HUES48 (cell line): ENCODE results near the gene SLC36A4.
A peak's percentile ranks its signal among the peaks of the same experiment; 100 is the strongest.

Experiments
- H3K27ac ChIP-seq: one replicate; pipeline ENCODE4 v1.7.0; 2013; ENCODE audit warnings: low read depth, low read length, inconsistent platforms
- H3K27me3 ChIP-seq: 2 replicates; pipeline ENCODE4 v1.6.1; 2013; ENCODE audit warnings: mild to moderate bottlenecking, low read length; ENCODE audit not compliant: control insufficient read depth, insufficient read depth
- H3K36me3 ChIP-seq: 2 replicates; pipeline ENCODE4 v1.6.1; 2013; ENCODE audit warnings: low read length; ENCODE audit not compliant: control insufficient read depth, insufficient read depth
- H3K4me1 ChIP-seq: 2 replicates; pipeline ENCODE4 v1.6.1; 2013; ENCODE audit warnings: mild to moderate bottlenecking, low read length; ENCODE audit not compliant: control insufficient read depth, insufficient read depth
- H3K4me3 ChIP-seq: 2 replicates; pipeline ENCODE4 v1.5.1; 2013; ENCODE audit warnings: mild to moderate bottlenecking, low read depth, low read length
- H3K9ac ChIP-seq: 2 replicates; pipeline ENCODE4 v1.6.1; 2013; ENCODE audit warnings: mild to moderate bottlenecking, low read depth, low read length, moderate library complexity
- H3K9me3 ChIP-seq: 2 replicates; pipeline ENCODE4 v1.6.1; 2013; ENCODE audit warnings: low read length; ENCODE audit not compliant: control insufficient read depth, insufficient read depth

Gene SLC36A4

DNA sequence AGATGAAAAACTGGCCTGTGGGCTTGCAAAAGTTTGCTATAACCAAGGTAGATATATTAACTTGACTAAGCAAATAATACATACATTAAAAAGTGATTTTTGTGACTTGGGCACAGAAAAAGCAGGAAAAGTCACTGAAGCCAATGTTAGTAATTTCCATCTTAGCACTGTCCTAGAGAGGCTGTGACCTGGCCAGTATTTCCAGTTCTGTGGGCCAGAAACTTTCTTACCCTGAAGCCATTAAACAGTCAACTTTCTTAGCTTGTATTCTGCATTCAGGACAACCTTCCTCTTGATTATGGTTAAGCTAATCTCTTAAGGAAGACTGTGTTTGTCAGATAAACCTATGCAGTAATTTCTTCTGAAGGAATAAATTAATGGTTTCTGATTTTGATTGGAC is 22.3 kb upstream of the SLC36A4 start:
- H3K9me3 ChIP-seq = no peaks in the 10 kb centered on the region
- H3K27me3 ChIP-seq = no peaks in the 10 kb centered on the region
- no peak overlapping the region for H3K9ac ChIP-seq
- H3K4me1 ChIP-seq = no peaks in the 10 kb centered on the region
- H3K36me3 ChIP-seq = no peaks in the 10 kb centered on the region
- no peak overlapping the region for H3K27ac ChIP-seq
- H3K4me3 ChIP-seq = no peak overlapping the region

DNA sequence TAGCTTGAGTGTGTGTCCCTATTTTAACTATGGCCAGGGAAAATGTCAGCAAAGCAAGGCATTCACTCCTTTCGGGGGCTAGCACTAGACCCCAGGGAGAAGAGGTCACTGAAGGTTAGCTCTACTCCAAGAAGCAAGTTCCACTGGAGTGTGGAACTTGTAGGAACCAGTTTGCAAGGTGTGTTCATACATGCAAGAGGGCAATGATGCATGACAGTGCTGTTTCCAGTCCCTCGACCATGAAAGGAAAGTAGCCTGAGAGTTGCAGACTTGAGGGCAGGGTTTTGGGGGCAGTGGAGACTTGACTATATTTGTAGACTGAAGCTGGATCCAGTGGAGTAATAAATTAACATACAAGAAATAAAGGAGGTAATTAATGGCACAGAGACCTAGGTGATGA is 21.6 kb upstream of the SLC36A4 start:
- H3K36me3 ChIP-seq = no peaks in the 10 kb centered on the region
- H3K9ac ChIP-seq = no peak overlapping the region
- no peaks in the 10 kb centered on the region for H3K27me3 ChIP-seq
- no peak overlapping the region for H3K4me3 ChIP-seq
- no peaks in the 10 kb centered on the region for H3K9me3 ChIP-seq
- H3K4me1 ChIP-seq = no peaks in the 10 kb centered on the region
- no peak overlapping the region for H3K27ac ChIP-seq

DNA sequence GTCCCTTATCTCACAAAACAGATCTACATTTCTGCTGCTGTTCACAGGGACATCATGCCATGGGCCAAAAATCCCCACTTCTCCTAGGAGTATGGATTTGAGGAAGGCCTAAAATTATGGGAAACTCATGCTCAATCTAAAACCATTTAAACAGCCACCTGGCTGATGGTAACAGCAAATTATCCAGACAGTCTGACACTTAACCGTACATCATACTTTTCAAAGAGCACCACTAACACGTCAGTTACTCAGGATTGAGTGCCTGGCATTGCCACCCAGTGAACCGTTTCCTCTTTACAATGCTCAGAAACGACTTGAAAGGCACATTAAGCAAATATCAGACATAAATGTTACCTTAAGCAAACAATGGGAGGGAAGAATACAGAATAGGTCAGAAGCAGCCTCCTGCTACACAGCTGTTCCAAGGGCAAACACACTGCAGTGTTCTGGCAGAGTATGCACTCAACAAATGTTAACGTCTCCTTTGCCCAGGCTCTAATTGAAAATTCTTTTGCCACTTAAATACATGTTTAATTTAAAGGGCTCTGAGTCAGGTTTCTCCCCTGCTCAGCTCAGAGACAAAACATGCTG is 18.8 kb upstream of the SLC36A4 start:
- Histone ChIP-seq H3K27me3 (no peaks in the 10 kb centered on the region), H3K9ac (no peak overlapping the region), H3K4me1 (no peaks in the 10 kb centered on the region), H3K9me3 (no peaks in the 10 kb centered on the region), H3K36me3 (no peaks in the 10 kb centered on the region), H3K4me3 (no peak overlapping the region), H3K27ac (no peak overlapping the region)

- no peak overlapping the region for H3K27ac ChIP-seq
- H3K9ac ChIP-seq = no peak overlapping the region
- no peaks in the 10 kb centered on the region for H3K27me3 ChIP-seq
- H3K4me1 ChIP-seq = no peaks in the 10 kb centered on the region
- no peak overlapping the region for H3K4me3 ChIP-seq
- H3K9me3 ChIP-seq = no peaks in the 10 kb centered on the region
- no peaks in the 10 kb centered on the region for H3K36me3 ChIP-seq
These were observed 15.8 kb upstream of the SLC36A4 start for GRCh38 chr11:93213622-93214021.

DNA sequence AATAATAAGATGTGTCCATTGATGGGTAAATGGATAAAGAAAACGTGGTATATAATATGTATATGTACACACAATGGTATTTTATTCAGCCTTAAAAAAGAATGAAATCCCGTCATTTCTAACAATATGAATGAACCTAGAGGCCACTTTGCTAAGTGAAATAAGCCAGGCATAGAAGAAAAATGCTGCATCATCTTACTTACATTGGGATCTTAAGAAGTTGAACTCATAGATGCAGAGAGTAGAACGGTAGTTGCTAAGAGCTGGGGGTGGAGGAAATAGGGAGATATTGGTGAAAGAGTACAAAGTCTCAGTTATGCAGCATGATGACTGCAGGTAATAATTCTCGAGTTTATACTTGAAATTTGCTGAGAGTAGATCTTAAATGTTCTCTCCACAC is 14.3 kb upstream of the SLC36A4 start:
- Histone ChIP-seq H3K4me3 (no peak overlapping the region), H3K27ac (no peak overlapping the region), H3K4me1 (no peaks in the 10 kb centered on the region), H3K36me3 (no peaks in the 10 kb centered on the region), H3K9ac (no peak overlapping the region), H3K9me3 (no peaks in the 10 kb centered on the region), H3K27me3 (no peaks in the 10 kb centered on the region)

DNA sequence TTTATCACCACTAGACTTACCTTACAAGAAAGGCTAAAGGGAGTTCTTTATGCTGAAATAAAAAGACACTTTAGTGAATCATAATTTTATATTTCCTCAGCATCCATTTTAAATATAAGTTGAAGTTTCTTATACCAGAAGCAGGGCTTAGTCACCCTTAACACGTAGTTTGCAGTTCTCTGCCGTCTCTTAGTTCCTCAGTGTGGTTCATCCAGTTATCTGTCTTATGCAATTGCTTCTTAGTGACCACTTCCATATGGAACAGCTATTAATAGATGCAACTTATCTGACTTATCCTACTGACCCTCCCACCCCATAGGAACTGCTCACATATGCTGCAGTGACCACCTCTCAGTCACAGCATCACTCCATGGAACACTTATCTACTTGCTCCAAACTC is 11.7 kb upstream of the SLC36A4 start:
- no peaks in the 10 kb centered on the region for H3K36me3 ChIP-seq
- no peaks in the 10 kb centered on the region for H3K4me1 ChIP-seq
- no peaks in the 10 kb centered on the region for H3K27me3 ChIP-seq
- H3K9ac ChIP-seq = no peak overlapping the region
- no peak overlapping the region for H3K27ac ChIP-seq
- no peaks in the 10 kb centered on the region for H3K9me3 ChIP-seq
- no peak overlapping the region for H3K4me3 ChIP-seq

- no peaks in the 10 kb centered on the region for H3K27me3 ChIP-seq
- no peak overlapping the region for H3K4me3 ChIP-seq
- H3K27ac ChIP-seq = no peak overlapping the region
- no peaks in the 10 kb centered on the region for H3K4me1 ChIP-seq
- H3K9ac ChIP-seq = no peak overlapping the region
- H3K9me3 ChIP-seq = no peaks in the 10 kb centered on the region
- no peaks in the 10 kb centered on the region for H3K36me3 ChIP-seq
These were observed 11.0 kb upstream of the SLC36A4 start for GRCh38 chr11:93208663-93209270.

- Histone ChIP-seq H3K36me3 (no peaks in the 10 kb centered on the region), H3K27me3 (no peaks in the 10 kb centered on the region), H3K27ac (no peak overlapping the region)
These were observed 1.8 kb upstream of the SLC36A4 start for GRCh38 chr11:93199616-93200015.

GRCh38 chr11:93198215-93198845 is 539 bp upstream of the SLC36A4 start:
- no peaks in the 10 kb centered on the region for H3K36me3 ChIP-seq
- H3K27me3 ChIP-seq = no peaks in the 10 kb centered on the region
- no peaks in the 10 kb centered on the region for H3K9me3 ChIP-seq
- H3K27ac ChIP-seq = peak overlapping the region; percentile 95
- peaks cover 9% of the 10 kb centered on the region; the same call in 1 of the 2 replicates for H3K4me1 ChIP-seq
- peak overlapping the region; percentile 99 for H3K4me3 ChIP-seq
- no peak overlapping the region; the same call in 1 of the 2 replicates for H3K9ac ChIP-seq

More at GRCh38 chr11:93199616-93200015, 1.8 kb upstream of the SLC36A4 start:
- H3K4me1 ChIP-seq = peaks cover 9% of the 10 kb centered on the region; the same call in 1 of the 2 replicates
- no peak overlapping the region for H3K9ac ChIP-seq
- no peak overlapping the region for H3K4me3 ChIP-seq
- no peaks in the 10 kb centered on the region for H3K9me3 ChIP-seq

GRCh38 chr11:93196816-93197379 is 893 bp downstream of the SLC36A4 start:
- Histone ChIP-seq H3K4me1 (peaks cover 17% of the 10 kb centered on the region), H3K36me3 (no peaks in the 10 kb centered on the region), H3K9ac (peak overlapping the region; percentile 95), H3K4me3 (peak overlapping the region; percentile 99), H3K27me3 (no peaks in the 10 kb centered on the region), H3K9me3 (no peaks in the 10 kb centered on the region), H3K27ac (peak overlapping the region; percentile 95)

GRCh38 chr11:93194673-93195291 is 3.0 kb downstream of the SLC36A4 start:
- no peak overlapping the region for H3K9ac ChIP-seq
- H3K27ac ChIP-seq = no peak overlapping the region
- no peak overlapping the region for H3K4me3 ChIP-seq
- H3K9me3 ChIP-seq = no peaks in the 10 kb centered on the region
- H3K27me3 ChIP-seq = no peaks in the 10 kb centered on the region
- no peaks in the 10 kb centered on the region for H3K36me3 ChIP-seq
- peaks cover 18% of the 10 kb centered on the region for H3K4me1 ChIP-seq
